Caco-2 (cell line): ENCODE measurements around the gene FEZF1. TPM values are rescaled to one million over a fixed set of nuclear protein-coding genes. Genes with fewer than 3 reads are reported as not detected.

Source experiments
- BruUV-seq: library from RNA; stranded (reverse); fragments of 400-500 nt; replicated peaks from 2 replicates; lab custom pipeline; 2021; lab: Mats Ljungman, UMichigan
- CTCF ChIA-PET: fragments of 300-600 bp; sonication (Branson Sonifier 250); formaldehyde crosslinking; loops from one replicate; lab custom pipeline; 2022; ENCODE audit warnings: antibody characterized with exemption; lab: Charles Lee
- POLR2A ChIA-PET: fragments of 300-600 bp; sonication (Branson Sonifier 250); formaldehyde crosslinking; loops from one replicate; lab custom pipeline; 2022; ENCODE audit warnings: antibody characterized with exemption; lab: Charles Lee
- DNase-seq, 2 experiments: peaks; one replicate each; pipeline versions ENCODE4 v3.0.0 to v3.0.0-alpha.2; 2020 to 2022
- H3K27me3 ChIP-seq: replicated peaks from 2 replicates; pipeline ENCODE4 v1.6.0; 2011; ENCODE audit warnings: low read length; ENCODE audit not compliant: control insufficient read depth, insufficient read depth
- H3K36me3 ChIP-seq: 2 replicates; pipeline ENCODE4 v1.5.1; 2011; ENCODE audit warnings: low read length; ENCODE audit not compliant: control insufficient read depth, insufficient read depth
- H3K4me1 ChIP-seq: fragments of 250-450 bp; sonication (Bioruptor Pico); 2 replicates; pipeline ENCODE4 v1.5.1; 2020; ENCODE audit warnings: mild to moderate bottlenecking
- H3K4me3 ChIP-seq: 2 replicates; pipeline ENCODE4 v1.5.1; 2011; ENCODE audit warnings: low read depth, mild to moderate bottlenecking, control low read depth, low read length
- H3K9me3 ChIP-seq: fragments of 250-450 bp; sonication (Bioruptor Pico); 2 replicates; pipeline ENCODE4 v1.5.1; 2020; ENCODE audit warnings: mild to moderate bottlenecking, moderate library complexity
- H3K27ac Mint-ChIP-seq: one replicate; pipeline ENCODE4 v1.8.0; 2022; ENCODE audit warnings: mixed read lengths; ENCODE audit not compliant: unreplicated experiment
- H3K27me3 Mint-ChIP-seq: one replicate; pipeline ENCODE4 v1.8.0; 2022; ENCODE audit warnings: mixed read lengths; ENCODE audit not compliant: insufficient read depth, unreplicated experiment
- H3K36me3 Mint-ChIP-seq: one replicate; pipeline ENCODE4 v1.8.0; 2022; ENCODE audit warnings: mild to moderate bottlenecking, mixed read lengths; ENCODE audit not compliant: insufficient read depth, unreplicated experiment
- H3K4me1 Mint-ChIP-seq: one replicate; pipeline ENCODE4 v1.8.0; 2022; ENCODE audit warnings: low read depth, mixed read lengths; ENCODE audit not compliant: unreplicated experiment
- H3K4me3 Mint-ChIP-seq: one replicate; pipeline ENCODE4 v1.8.0; 2022; ENCODE audit warnings: mild to moderate bottlenecking, moderate library complexity, mixed read lengths; ENCODE audit not compliant: unreplicated experiment
- H3K9me3 Mint-ChIP-seq: one replicate; pipeline ENCODE4 v1.8.0; 2022; ENCODE audit warnings: mixed read lengths; ENCODE audit not compliant: unreplicated experiment
- CTCF ChIP-seq, 2 experiments: fragments of 200-600 bp in 1 of 2; IDR thresholded peaks; 1 replicate in 1 of 2; 2 replicates in 1 of 2; pipeline versions ENCODE4 v1.5.1 to v1.8.0; 2011 to 2022; ENCODE audit warnings: antibody characterized with exemption in 1 of 2, control low read depth in 1 of 2, inconsistent platforms in 1 of 2, low read depth in 1 of 2, low read length in 1 of 2, mild to moderate bottlenecking in 1 of 2, moderate library complexity in 1 of 2; ENCODE audit not compliant: insufficient read depth in 1 of 2, severe bottlenecking in 1 of 2, unreplicated experiment in 1 of 2
- intact Hi-C: fragments of 100-400 bp; cut with micrococcal nuclease; formaldehyde crosslinking; loops from one replicate; pipeline ENCODE4 v1.10.0; 2022; ENCODE audit not compliant: unreplicated experiment
- total RNA-seq: library from RNA; stranded (reverse); gene quantifications from 2 replicates; pipeline ENCODE4 v1.2.3, GENCODE V29; 2022

The FEZF1 gene
- total RNA-seq, 1 experiment from 2014 or later, result not detected

DNA sequence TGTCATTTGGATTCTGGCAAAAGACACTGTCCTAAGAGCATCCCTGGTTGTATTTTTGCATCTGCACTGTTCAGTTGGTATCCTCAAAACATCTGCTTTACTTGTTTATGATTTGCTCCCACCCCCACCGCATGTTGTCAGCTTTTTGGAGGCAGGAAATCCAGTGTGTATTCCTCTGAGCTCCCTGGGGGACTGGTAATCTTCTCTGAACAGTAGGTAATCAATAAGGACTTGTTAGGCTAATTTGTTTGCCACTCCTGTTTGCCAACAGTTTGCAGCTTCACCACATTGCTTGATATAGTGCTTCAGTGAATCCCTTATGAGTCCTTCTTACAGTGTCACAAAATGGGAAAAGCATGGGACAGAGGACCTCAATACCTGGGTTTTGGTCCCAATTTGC is 49.1 kb downstream of the FEZF1 start:
- H3K4me1 Mint-ChIP-seq, result no peaks in the 10 kb centered on the region
- no TSS peak for BruUV-seq
- no peak overlapping the region for H3K4me3 Mint-ChIP-seq
- Histone ChIP-seq H3K4me3 (no peak overlapping the region), H3K4me1 (no peaks in the 10 kb centered on the region), H3K36me3 (no peaks in the 10 kb centered on the region), H3K9me3 (no peaks in the 10 kb centered on the region), H3K27me3 (no peaks in the 10 kb centered on the region; the same call in none of the 2 replicates)
- no peak overlapping the region for H3K27ac Mint-ChIP-seq
- TF ChIP-seq CTCF (IDR thresholded peaks at IDR 0.05; ENCODE audit: insufficient read depth in 1 of 2, low read depth in 1 of 2, low read length in 1 of 2, severe bottlenecking in 1 of 2, unreplicated experiment in 1 of 2), result no peak
- no peak for DNase-seq
- peaks cover 11% of the 10 kb centered on the region for H3K27me3 Mint-ChIP-seq
- ChIA-PET POLR2A (no interaction called here), CTCF (no interaction called here)
- no peaks in the 10 kb centered on the region for H3K9me3 Mint-ChIP-seq
- H3K36me3 Mint-ChIP-seq, result no peaks in the 10 kb centered on the region
- intact Hi-C loops, result no loop called here

Other genes with a start within 250 kb of the FEZF1 start
- 11.3 and 14.0 TPM in 2 replicates for gene AASS, start 160.5 kb downstream of the FEZF1 start, total RNA-seq